Large intestine (tissue), 3 donors: Measurements from ENCODE around the gene NAV1. TPM values are rescaled to one million over a fixed set of nuclear protein-coding genes. Genes with fewer than 3 reads are reported as not detected.

Experiments used
- DNase-seq, 2 donors: peaks; one replicate each; pipeline versions ENCODE4 v3.0.0 to v3.0.0-alpha.2; 2013
- H3K27ac ChIP-seq: one replicate; pipeline ENCODE4 v1.5.1; 2013; ENCODE audit warnings: low read length
- H3K27me3 ChIP-seq: 2 replicates; pipeline ENCODE4 v1.6.1; 2013; ENCODE audit warnings: low read length; ENCODE audit not compliant: control insufficient read depth, insufficient read depth
- H3K36me3 ChIP-seq: 2 replicates; pipeline ENCODE4 v1.6.1; 2013; ENCODE audit warnings: low read length; ENCODE audit not compliant: control insufficient read depth, insufficient read depth
- H3K4me1 ChIP-seq: one replicate; pipeline ENCODE4 v1.6.1; 2013; ENCODE audit warnings: low read length; ENCODE audit not compliant: control insufficient read depth, insufficient read depth
- H3K4me3 ChIP-seq: one replicate; pipeline ENCODE4 v1.5.1; 2013; ENCODE audit warnings: low read length
- H3K9me3 ChIP-seq: one replicate; pipeline ENCODE4 v1.6.1; 2013; ENCODE audit warnings: mild to moderate bottlenecking, low read depth, low read length, moderate library complexity; ENCODE audit not compliant: control insufficient read depth
- WGBS: methylation state at CpG from one replicate; pipeline ENCODE4 v1.1.5; 2013; ENCODE audit warnings: low lambda C conversion rate; ENCODE audit not compliant: insufficient coverage; 5-methylcytosine and 5-hydroxymethylcytosine counted together
- polyA plus RNA-seq: library from polyadenylated mRNA; unstranded; fragments of 120-200 nt; gene quantifications from one replicate; pipeline ENCODE4 v1.2.1, GENCODE V29; 2013

The NAV1 gene
- polyA plus RNA-seq, 1 donor: 9.7 TPM

DNA sequence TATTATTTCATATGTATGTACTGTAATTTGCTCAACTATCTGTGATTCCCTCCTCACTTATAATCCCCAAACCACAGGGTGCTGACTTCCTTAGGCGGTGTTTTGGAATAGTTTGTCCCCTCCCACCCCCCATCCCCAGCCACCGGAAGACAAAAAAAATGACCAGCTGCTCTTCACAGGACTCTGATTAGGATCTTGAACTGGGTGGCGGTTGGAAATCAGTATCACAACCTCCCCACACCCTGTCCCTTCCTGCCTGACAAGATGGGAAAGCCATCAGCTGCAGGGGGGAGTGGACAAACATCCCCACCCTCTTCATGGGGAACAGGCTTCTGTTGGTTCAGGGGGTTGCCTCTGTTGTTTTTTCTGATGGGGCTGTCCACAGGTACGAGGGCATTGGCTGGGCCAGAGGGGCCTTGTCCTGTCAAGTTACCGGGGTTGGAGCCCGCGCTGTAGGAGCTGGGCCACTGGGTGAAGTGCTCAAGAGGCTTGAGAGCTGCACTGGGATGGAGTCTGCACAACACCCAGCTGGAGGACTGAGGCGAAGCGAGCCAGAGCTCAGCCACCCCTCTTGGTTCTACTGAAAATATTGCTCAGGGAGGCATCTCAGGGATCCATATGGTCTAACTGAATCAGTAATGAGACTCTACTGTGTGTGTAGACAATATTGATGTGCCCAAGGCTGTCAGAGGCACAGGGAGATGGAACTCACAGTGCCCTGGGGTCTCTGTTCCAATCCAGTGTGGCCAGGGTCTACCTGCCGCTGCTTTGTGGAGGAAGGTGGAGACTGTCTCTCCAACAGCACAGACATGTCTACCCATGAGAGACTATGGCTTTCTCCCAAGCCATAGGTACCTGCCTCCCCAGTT lies 28.2 kb downstream of the NAV1 start:
- no CpG with 5 or more reads among the region's 10 CpGs for WGBS
- H3K27ac ChIP-seq: no peak overlapping the region
- peaks cover 4% of the 10 kb centered on the region for H3K27me3 ChIP-seq
- H3K4me3 ChIP-seq: no peak overlapping the region
- no peaks in the 10 kb centered on the region for H3K9me3 ChIP-seq
- DNase-seq: no peak
- H3K36me3 ChIP-seq: no peaks in the 10 kb centered on the region
- H3K4me1 ChIP-seq: no peaks in the 10 kb centered on the region

DNA sequence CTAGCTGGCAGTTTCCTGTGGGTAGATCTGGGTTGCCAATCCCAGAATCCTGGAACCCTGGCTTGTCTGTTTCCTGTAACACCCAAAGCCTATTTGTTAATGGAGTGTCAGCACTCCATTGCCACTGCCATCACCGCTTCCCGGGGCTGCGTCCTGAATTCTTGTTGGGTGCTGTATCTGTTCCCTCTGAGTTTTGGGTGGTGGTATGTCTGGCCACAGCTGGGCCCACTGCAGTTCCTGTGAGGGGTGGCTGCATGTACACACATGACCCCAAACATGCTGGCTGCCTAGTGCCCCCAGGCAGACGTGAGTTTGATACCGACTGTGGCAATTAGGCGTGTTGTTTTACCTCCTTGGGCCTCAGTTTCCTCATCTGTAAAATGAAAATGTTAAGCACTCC lies 29.3 kb downstream of the NAV1 start:
- Histone ChIP-seq H3K4me1 (no peaks in the 10 kb centered on the region), H3K9me3 (no peaks in the 10 kb centered on the region), H3K4me3 (no peak overlapping the region), H3K27me3 (peaks cover 4% of the 10 kb centered on the region), H3K36me3 (no peaks in the 10 kb centered on the region), H3K27ac (no peak overlapping the region)
- DNase-seq: no peak
- no CpG with 5 or more reads among the region's 6 CpGs for WGBS

DNA sequence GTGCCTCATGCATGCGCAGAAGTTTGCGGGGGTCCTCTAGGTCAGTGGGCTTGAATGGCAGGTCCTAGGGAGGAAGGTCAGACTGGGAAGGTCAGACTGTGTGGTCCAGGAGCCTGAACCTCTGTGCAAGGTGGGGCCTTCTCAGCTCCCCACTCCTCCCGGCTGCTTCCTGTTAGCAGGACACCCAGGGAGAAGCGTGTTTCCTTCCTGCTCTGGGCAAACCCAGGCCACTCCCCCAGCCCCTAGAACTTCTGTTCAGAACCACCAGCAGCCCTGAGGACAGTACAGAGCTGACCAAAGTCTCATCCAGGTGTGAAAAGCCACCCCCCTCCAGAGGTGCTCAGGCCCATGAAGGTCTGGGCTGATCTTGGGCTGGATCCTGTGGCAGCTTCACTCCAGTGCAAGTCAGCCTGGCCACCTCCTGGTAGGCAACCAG lies 29.9 kb downstream of the NAV1 start:
- H3K27me3 ChIP-seq: peaks cover 4% of the 10 kb centered on the region
- H3K9me3 ChIP-seq: no peaks in the 10 kb centered on the region
- no CpG with 5 or more reads among the region's 4 CpGs for WGBS
- H3K4me3 ChIP-seq: no peak overlapping the region
- H3K36me3 ChIP-seq: no peaks in the 10 kb centered on the region
- H3K27ac ChIP-seq: no peak overlapping the region
- no peaks in the 10 kb centered on the region for H3K4me1 ChIP-seq
- DNase-seq: no peak

DNA sequence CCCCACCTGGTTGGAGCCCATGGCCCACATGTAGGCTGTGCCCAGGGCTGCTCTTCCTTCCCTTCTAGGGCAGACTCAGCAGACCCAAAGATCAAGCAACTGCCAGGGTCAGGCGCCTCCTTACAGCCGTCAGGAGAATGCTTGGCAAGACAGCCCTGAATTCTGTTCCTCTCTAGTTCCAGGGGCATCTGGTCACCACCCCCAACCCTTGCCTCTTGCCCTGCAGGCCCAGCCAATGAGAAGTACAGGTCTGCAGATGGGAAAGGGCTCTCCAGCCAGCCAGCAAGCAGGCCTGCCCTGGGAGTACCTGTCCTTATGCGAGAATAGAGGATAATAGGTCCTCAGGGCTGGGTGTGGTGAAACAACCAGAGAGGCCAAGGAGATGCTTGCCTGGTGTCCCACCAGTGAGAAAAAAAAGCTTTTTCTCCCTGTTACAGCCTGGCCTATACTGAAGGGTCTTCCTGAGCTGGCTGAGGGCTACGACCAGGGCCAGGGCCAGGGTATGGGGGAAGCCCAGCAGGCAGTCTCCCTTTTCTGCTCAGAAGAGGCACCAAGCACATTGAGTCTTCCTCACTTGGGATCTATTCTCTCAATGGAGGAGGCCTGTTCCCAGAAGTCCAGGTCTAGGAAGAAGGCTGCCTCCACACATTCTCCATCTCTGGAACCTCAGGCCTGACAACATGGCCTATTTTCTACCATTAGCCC lies 31.4 kb downstream of the NAV1 start:
- H3K4me3 ChIP-seq: no peak overlapping the region
- H3K27ac ChIP-seq: no peak overlapping the region

DNA sequence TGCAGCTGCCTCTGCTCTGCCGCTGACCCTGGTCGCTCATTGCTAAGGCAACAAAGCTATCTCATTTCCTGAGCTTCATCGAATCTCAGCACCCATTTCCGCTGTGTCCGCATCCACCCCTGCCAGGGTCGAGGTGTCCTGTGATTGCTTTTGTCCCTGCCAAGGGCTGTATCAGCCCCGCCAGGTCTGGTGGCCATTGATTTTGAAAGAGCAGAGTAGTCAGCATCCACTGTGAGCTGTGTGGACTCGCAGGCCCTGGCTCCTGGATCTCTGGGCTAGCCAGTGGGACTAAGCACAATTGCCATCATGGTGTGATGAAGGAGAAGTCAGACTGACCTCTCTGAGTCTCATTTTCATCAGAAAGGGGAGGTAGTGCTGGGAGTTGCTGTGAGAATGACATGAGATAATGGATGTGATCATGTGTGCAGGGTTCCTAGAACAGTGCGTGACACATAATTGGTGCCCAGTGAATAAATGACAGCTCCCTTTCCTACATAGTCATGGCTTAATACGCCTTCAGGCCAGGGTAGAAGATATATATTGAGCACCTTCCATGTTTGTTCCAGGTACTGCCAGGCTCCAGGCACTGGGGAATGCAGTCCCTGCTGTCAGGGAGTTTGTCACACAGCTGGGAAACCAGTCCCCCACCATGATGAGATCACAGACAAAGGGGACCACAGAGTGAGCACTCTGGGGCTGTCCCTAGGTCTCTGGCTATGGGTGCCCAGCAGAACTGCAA lies 32.1 kb downstream of the NAV1 start:
- WGBS: no CpG with 5 or more reads among the region's 10 CpGs
- no peaks in the 10 kb centered on the region for H3K36me3 ChIP-seq
- H3K4me1 ChIP-seq: no peaks in the 10 kb centered on the region
- no peak overlapping the region for H3K4me3 ChIP-seq
- H3K27ac ChIP-seq: peak overlapping the region; percentile 56
- H3K27me3 ChIP-seq: peaks cover 7% of the 10 kb centered on the region
- DNase-seq: no peak
- H3K9me3 ChIP-seq: no peaks in the 10 kb centered on the region

More for the DNA sequence above, 31.4 kb downstream of the NAV1 start:
- WGBS: no CpG with 5 or more reads among the region's 4 CpGs
- Histone ChIP-seq H3K4me1 (no peaks in the 10 kb centered on the region), H3K9me3 (no peaks in the 10 kb centered on the region), H3K27me3 (peaks cover 7% of the 10 kb centered on the region), H3K36me3 (no peaks in the 10 kb centered on the region)
- no peak for DNase-seq

DNA sequence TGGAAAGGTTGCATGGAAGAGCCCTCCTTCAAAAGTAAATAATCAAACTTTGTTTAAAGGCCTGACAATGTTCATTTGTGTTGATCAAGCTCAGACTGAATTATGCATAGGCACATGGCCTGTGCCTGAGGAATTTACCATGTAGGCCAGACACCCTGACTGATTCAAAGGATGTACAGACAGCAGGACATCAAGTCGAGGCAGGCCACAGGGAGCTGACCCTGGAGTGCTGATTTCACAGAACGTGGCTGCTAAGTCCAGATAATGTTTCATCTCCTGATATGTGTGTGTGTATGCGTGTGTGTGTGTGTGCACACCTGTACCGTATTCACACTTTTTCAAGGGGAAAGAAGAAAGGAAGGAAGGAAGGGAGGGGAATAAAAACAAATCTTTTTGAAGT lies 34.1 kb downstream of the NAV1 start:
- H3K27ac ChIP-seq: no peak overlapping the region
- H3K36me3 ChIP-seq: no peaks in the 10 kb centered on the region
- DNase-seq: no peak
- no peaks in the 10 kb centered on the region for H3K4me1 ChIP-seq
- H3K9me3 ChIP-seq: no peaks in the 10 kb centered on the region
- WGBS: 83% methylated on average over 2 of the region's 4 CpGs
- peaks cover 6% of the 10 kb centered on the region for H3K27me3 ChIP-seq
- no peak overlapping the region for H3K4me3 ChIP-seq

DNA sequence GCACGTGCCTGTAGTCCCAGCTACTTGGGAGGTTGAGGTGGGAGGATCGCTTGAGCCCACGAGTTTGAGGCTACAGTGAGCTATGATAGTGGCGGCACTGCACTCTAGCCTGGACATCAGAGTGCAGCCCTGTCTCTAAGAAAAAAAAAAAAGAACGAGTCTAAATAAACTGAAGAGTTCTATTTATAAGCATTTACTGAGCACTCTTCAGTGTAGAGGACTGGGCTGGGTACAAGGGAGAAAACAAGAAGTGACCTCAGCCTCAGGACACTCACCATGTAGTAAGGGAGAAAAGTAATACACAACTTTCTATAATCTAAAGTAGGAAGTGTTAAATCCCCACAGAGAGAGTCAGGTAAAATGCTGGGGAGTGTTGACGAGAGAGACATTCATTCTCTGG lies 35.0 kb downstream of the NAV1 start:
- no peak overlapping the region for H3K4me3 ChIP-seq
- peaks cover 3% of the 10 kb centered on the region for H3K27me3 ChIP-seq
- no peaks in the 10 kb centered on the region for H3K36me3 ChIP-seq
- H3K4me1 ChIP-seq: no peaks in the 10 kb centered on the region
- WGBS: no CpG with 5 or more reads among the region's 6 CpGs
- DNase-seq: no peak
- H3K27ac ChIP-seq: no peak overlapping the region
- no peaks in the 10 kb centered on the region for H3K9me3 ChIP-seq

DNA sequence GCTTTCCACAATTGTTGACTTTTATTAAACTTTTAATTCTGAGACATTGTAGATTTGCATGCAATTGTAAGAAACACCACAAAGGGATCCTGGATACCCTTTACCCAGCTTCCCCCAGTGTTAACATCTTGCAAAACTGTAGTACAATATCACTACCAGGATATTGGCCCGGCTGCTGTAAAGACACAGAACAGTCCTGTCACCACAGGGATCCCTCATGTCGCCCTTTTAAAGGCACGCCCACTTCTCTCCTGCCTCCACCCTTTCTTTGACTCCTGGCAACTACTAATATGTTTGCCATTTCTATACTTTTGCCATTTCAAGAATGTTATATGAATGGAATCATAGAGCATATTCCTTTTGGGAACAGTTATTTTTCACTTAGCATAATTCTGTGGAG lies 37.0 kb downstream of the NAV1 start:
- DNase-seq: no peak
- 73% methylated on average over 2 of the region's 3 CpGs for WGBS
- H3K4me3 ChIP-seq: no peak overlapping the region
- no peaks in the 10 kb centered on the region for H3K4me1 ChIP-seq
- no peak overlapping the region for H3K27ac ChIP-seq
- H3K9me3 ChIP-seq: no peaks in the 10 kb centered on the region
- H3K27me3 ChIP-seq: peaks cover 3% of the 10 kb centered on the region
- no peaks in the 10 kb centered on the region for H3K36me3 ChIP-seq

DNA sequence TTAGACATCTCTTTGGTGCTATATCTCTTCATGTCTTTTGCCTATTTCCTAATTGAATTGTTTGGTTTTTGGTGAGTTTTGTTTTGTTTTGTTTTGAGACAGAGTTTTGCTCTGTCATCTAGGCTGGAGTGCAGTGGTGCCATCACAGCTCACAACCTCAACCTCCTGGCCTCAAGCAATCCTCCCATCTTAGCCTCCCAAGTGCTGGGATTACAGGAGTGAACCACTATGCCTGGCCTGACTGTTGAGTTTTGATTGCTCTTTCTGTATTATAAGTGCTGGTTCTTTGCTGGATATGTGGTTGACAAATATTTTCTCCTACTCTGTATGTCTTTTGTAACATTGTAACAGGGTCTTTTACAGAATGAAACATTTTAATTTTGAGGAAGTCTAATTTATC lies 38.0 kb downstream of the NAV1 start:
- Histone ChIP-seq H3K4me1 (peaks cover under 1% of the 10 kb centered on the region), H3K9me3 (no peaks in the 10 kb centered on the region), H3K4me3 (no peak overlapping the region), H3K27me3 (peaks cover 3% of the 10 kb centered on the region), H3K36me3 (no peaks in the 10 kb centered on the region), H3K27ac (no peak overlapping the region)
- DNase-seq: no peak
